ENCODE measurements around the gene TYW1.

GRCh38 chr7:66958538-66959350 is 37.9 kb upstream of the TYW1 start:
- TF ChIP-seq EZH2 (IDR thresholded peaks at IDR 0.05) = no peak
- no peak for TF ChIP-seq CTCF (IDR thresholded peaks at IDR 0.05)
- TF ChIP-seq EZH2phosphoT487 (IDR thresholded peaks at IDR 0.05) = no peak

Measured in neural progenitor cell (in vitro differentiated cells).